ENCODE results near the gene SCYGR4. TPM values are rescaled to one million over a fixed set of nuclear protein-coding genes. Genes with fewer than 3 reads are reported as not detected.

SCYGR4 gene
- total RNA-seq, 4 donors from 2014 or later, result not detected

GRCh38 chr2:227632827-227633226 lies 15.5 kb downstream of the SCYGR4 start:
- H3K27ac ChIP-seq, result no peak overlapping the region
- intact Hi-C loops (cut with DNase I; ENCODE audit: low total_unique reads), result no loop called here
- no peaks in the 10 kb centered on the region for H3K4me1 ChIP-seq
- no peaks in the 10 kb centered on the region for H3K36me3 ChIP-seq
- no peak for DNase-seq
- no peaks in the 10 kb centered on the region for H3K9me3 ChIP-seq
- no peak overlapping the region for H3K4me3 ChIP-seq
- TF ChIP-seq POLR2A (IDR thresholded peaks at IDR 0.05), result no peak
- no peak for TF ChIP-seq CTCF (IDR thresholded peaks at IDR 0.05)
- no peaks in the 10 kb centered on the region for H3K27me3 ChIP-seq

- no peaks in the 10 kb centered on the region for H3K27me3 ChIP-seq
- H3K27ac ChIP-seq, result no peak overlapping the region
- no peaks in the 10 kb centered on the region for H3K36me3 ChIP-seq
- no peak overlapping the region for H3K4me3 ChIP-seq
- intact Hi-C loops (cut with DNase I; ENCODE audit: low total_unique reads), result no loop called here
- H3K9me3 ChIP-seq, result no peaks in the 10 kb centered on the region
- no peak for DNase-seq
- H3K4me1 ChIP-seq, result no peaks in the 10 kb centered on the region
- no peak for TF ChIP-seq CTCF (IDR thresholded peaks at IDR 0.05)
- no peak for TF ChIP-seq POLR2A (IDR thresholded peaks at IDR 0.05)
Measured at GRCh38 chr2:227634201-227634600, 16.9 kb downstream of the SCYGR4 start.

- no peaks in the 10 kb centered on the region for H3K9me3 ChIP-seq
- DNase-seq, result no peak
- no peak overlapping the region for H3K27ac ChIP-seq
- no peaks in the 10 kb centered on the region for H3K4me1 ChIP-seq
- intact Hi-C loops (cut with DNase I; ENCODE audit: low total_unique reads), result no loop called here
- H3K4me3 ChIP-seq, result no peak overlapping the region
- TF ChIP-seq CTCF (IDR thresholded peaks at IDR 0.05), result no peak
- TF ChIP-seq POLR2A (IDR thresholded peaks at IDR 0.05), result no peak
- H3K36me3 ChIP-seq, result no peaks in the 10 kb centered on the region
- no peaks in the 10 kb centered on the region for H3K27me3 ChIP-seq
Measured at GRCh38 chr2:227642656-227643055, 25.4 kb downstream of the SCYGR4 start.

- intact Hi-C loops (cut with DNase I; ENCODE audit: low total_unique reads), result no loop called here
Measured at GRCh38 chr2:227643990-227644551, 26.8 kb downstream of the SCYGR4 start.

GRCh38 chr2:227653419-227653818 lies 36.1 kb downstream of the SCYGR4 start:
- H3K9me3 ChIP-seq, result no peaks in the 10 kb centered on the region
- TF ChIP-seq POLR2A (IDR thresholded peaks at IDR 0.05), result no peak
- TF ChIP-seq CTCF (IDR thresholded peaks at IDR 0.05), result no peak
- no peak overlapping the region for H3K27ac ChIP-seq
- H3K4me3 ChIP-seq, result no peak overlapping the region
- intact Hi-C loops (cut with DNase I; ENCODE audit: low total_unique reads), result no loop called here
- no peaks in the 10 kb centered on the region for H3K27me3 ChIP-seq
- H3K36me3 ChIP-seq, result no peaks in the 10 kb centered on the region
- DNase-seq, result no peak
- H3K4me1 ChIP-seq, result no peaks in the 10 kb centered on the region

More at GRCh38 chr2:227643990-227644551, 26.8 kb downstream of the SCYGR4 start:
- no peaks in the 10 kb centered on the region for H3K36me3 ChIP-seq
- no peaks in the 10 kb centered on the region for H3K27me3 ChIP-seq
- no peaks in the 10 kb centered on the region for H3K9me3 ChIP-seq
- TF ChIP-seq CTCF (IDR thresholded peaks at IDR 0.05), result no peak
- no peak for TF ChIP-seq POLR2A (IDR thresholded peaks at IDR 0.05)
- H3K27ac ChIP-seq, result no peak overlapping the region
- DNase-seq, result no peak
- H3K4me1 ChIP-seq, result no peaks in the 10 kb centered on the region
- no peak overlapping the region for H3K4me3 ChIP-seq
